HL-60/S4 treated with phorbol 12-myristate 13-acetate at 8.2 ng/mL for 4 days and 3 days (cell line): ENCODE data around the gene ATF6.

Experiments
- in situ Hi-C: fragments of 300-500 bp; cut with MboI; formaldehyde crosslinking; loops from 2 replicates; pipeline ENCODE4 v1.15.0; 2022; ENCODE audit warnings: low sequenced_read_pairs

Gene ATF6

GRCh38 chr1:161932668-161933067, 166.5 kb downstream of the ATF6 start:
- in situ Hi-C loops = no loop called here

GRCh38 chr1:161933592-161934588, 167.8 kb downstream of the ATF6 start:
- in situ Hi-C loops = no loop called here

GRCh38 chr1:161935264-161935663, 169.1 kb downstream of the ATF6 start:
- in situ Hi-C loops = no loop called here

- in situ Hi-C loops = no loop called here
Measured at GRCh38 chr1:161936786-161937185, 170.7 kb downstream of the ATF6 start.

GRCh38 chr1:161940866-161941591, 174.9 kb downstream of the ATF6 start:
- in situ Hi-C loops = no loop called here

- in situ Hi-C loops = no loop called here
Measured at GRCh38 chr1:161941726-161942436, 175.8 kb downstream of the ATF6 start.

- in situ Hi-C loops = no loop called here
Measured at GRCh38 chr1:161943737-161944136, 177.6 kb downstream of the ATF6 start.

GRCh38 chr1:161944381-161944780, 178.3 kb downstream of the ATF6 start:
- in situ Hi-C loops = no loop called here

- in situ Hi-C loops = no loop called here
Measured at GRCh38 chr1:161945306-161946060, 179.4 kb downstream of the ATF6 start.

GRCh38 chr1:161946071-161946987, 180.2 kb downstream of the ATF6 start:
- in situ Hi-C loops = no loop called here

- in situ Hi-C loops = no loop called here
Measured at GRCh38 chr1:161948435-161948834, 182.3 kb downstream of the ATF6 start.

- in situ Hi-C loops = no loop called here
Measured at GRCh38 chr1:161949548-161949947, 183.4 kb downstream of the ATF6 start.

GRCh38 chr1:161950377-161950776, 184.3 kb downstream of the ATF6 start:
- in situ Hi-C loops = no loop called here

GRCh38 chr1:161951646-161952045, 185.5 kb downstream of the ATF6 start:
- in situ Hi-C loops = no loop called here

- in situ Hi-C loops = no loop called here
Measured at GRCh38 chr1:161952607-161953172, 186.6 kb downstream of the ATF6 start.

GRCh38 chr1:161953256-161953920, 187.3 kb downstream of the ATF6 start:
- in situ Hi-C loops = no loop called here

GRCh38 chr1:161954050-161954449, 187.9 kb downstream of the ATF6 start:
- in situ Hi-C loops = no loop called here

GRCh38 chr1:161954466-161954865, 188.3 kb downstream of the ATF6 start:
- in situ Hi-C loops = no loop called here

GRCh38 chr1:161955606-161956005, 189.5 kb downstream of the ATF6 start:
- in situ Hi-C loops = no loop called here
